Globus pallidus (tissue), 1 donor: Measurements from ENCODE around the gene KIF14.
"Not testable (repeated sequence)": the region's sequence is repeated elsewhere in the genome, so short reads cannot be mapped to it uniquely, and the experiment has no call there.

Source experiments
- DNase-seq: peaks from one replicate; pipeline ENCODE4 v3.0.0-alpha.2; 2015; ENCODE audit warnings: low spot score

Gene KIF14

GRCh38 chr1:200631375-200631774 lies 10.8 kb upstream of the KIF14 start:
- DNase-seq, result no peak

- not testable (repeated sequence) for DNase-seq
These were observed 10.0 kb upstream of the KIF14 start for GRCh38 chr1:200630515-200630899.

- no peak for DNase-seq
These were observed 9.4 kb upstream of the KIF14 start for GRCh38 chr1:200629876-200630514.

GRCh38 chr1:200628223-200628881 lies 7.8 kb upstream of the KIF14 start:
- DNase-seq, result no peak

- no peak for DNase-seq
These were observed 7.1 kb upstream of the KIF14 start for GRCh38 chr1:200627575-200628222.

GRCh38 chr1:200626853-200627534 lies 6.4 kb upstream of the KIF14 start:
- DNase-seq, result no peak

- no peak for DNase-seq
These were observed 4.9 kb upstream of the KIF14 start for GRCh38 chr1:200625381-200625824.

GRCh38 chr1:200624679-200625335 lies 4.3 kb upstream of the KIF14 start:
- DNase-seq, result no peak

- no peak for DNase-seq
These were observed 668 bp downstream of the KIF14 start for GRCh38 chr1:200619894-200620272.

- no peak for DNase-seq
These were observed 9.7 kb downstream of the KIF14 start for GRCh38 chr1:200610846-200611245.

GRCh38 chr1:200602632-200603031 lies 17.9 kb downstream of the KIF14 start:
- DNase-seq, result no peak

- no peak for DNase-seq
These were observed 30.6 kb downstream of the KIF14 start for GRCh38 chr1:200590001-200590400.

GRCh38 chr1:200588698-200589097 lies 31.9 kb downstream of the KIF14 start:
- DNase-seq, result no peak

GRCh38 chr1:200564319-200564718 lies 56.2 kb downstream of the KIF14 start:
- DNase-seq, result no peak

- no peak for DNase-seq
These were observed 58.7 kb downstream of the KIF14 start for GRCh38 chr1:200561856-200562214.

GRCh38 chr1:200558866-200559459 lies 61.6 kb downstream of the KIF14 start:
- peak; percentile 33 for DNase-seq

GRCh38 chr1:200556002-200556401 lies 64.5 kb downstream of the KIF14 start:
- DNase-seq, result no peak

- not testable (repeated sequence) for DNase-seq
These were observed 67.8 kb downstream of the KIF14 start for GRCh38 chr1:200552737-200553136.

GRCh38 chr1:200550367-200550766 lies 70.2 kb downstream of the KIF14 start:
- no peak for DNase-seq

- no peak for DNase-seq
These were observed 73.2 kb downstream of the KIF14 start for GRCh38 chr1:200547386-200547785.

GRCh38 chr1:200546577-200546976 lies 74.0 kb downstream of the KIF14 start:
- no peak for DNase-seq

GRCh38 chr1:200542162-200542561 lies 78.4 kb downstream of the KIF14 start:
- no peak for DNase-seq
